Activated T-cell treated with anti-CD3 and anti-CD28 coated beads, Interleukin-2, amount 50 U/mL, for 72 hours (primary cell): Measurements from ENCODE around the gene EPB41L4B. TPM values are rescaled to one million over a fixed set of nuclear protein-coding genes. Genes with fewer than 3 reads are reported as not detected.
"Not testable (repeated sequence)": the region's sequence is repeated elsewhere in the genome, so short reads cannot be mapped to it uniquely, and the experiment has no call there.

Experiments
- ATAC-seq, 2 donors: fragments of 150-1000 bp; cut with Tn5 transposase; replicated peaks in 1 of 2; 2 replicates each; pipeline ENCODE4 v1.10.0; 2021; ENCODE audit warnings: moderate library complexity in 2 of 2, mild to moderate bottlenecking in 1 of 2
- DNase-seq, 2 donors: peaks; one replicate each; pipeline ENCODE4 v3.0.0; 2021 to 2022; ENCODE audit warnings: mixed read lengths in 1 of 2
- H3K27ac Mint-ChIP-seq: one replicate; pipeline ENCODE4 v1.8.0; 2022; ENCODE audit warnings: mild to moderate bottlenecking, moderate library complexity, mixed read lengths
- H3K27me3 Mint-ChIP-seq: one replicate; pipeline ENCODE4 v1.8.0; 2022; ENCODE audit warnings: low read depth, mixed read lengths
- H3K36me3 Mint-ChIP-seq, 2 donors: one replicate each; pipeline ENCODE4 v1.8.0; 2022; ENCODE audit warnings: mixed read lengths in 2 of 2, mild to moderate bottlenecking in 1 of 2; ENCODE audit not compliant: insufficient read depth in 2 of 2
- H3K4me1 Mint-ChIP-seq: one replicate; pipeline ENCODE4 v1.8.0; 2022; ENCODE audit warnings: low read depth, mixed read lengths
- H3K4me3 Mint-ChIP-seq, 2 donors: one replicate each; pipeline ENCODE4 v1.8.0; 2022; ENCODE audit warnings: mild to moderate bottlenecking in 2 of 2, mixed read lengths in 2 of 2, moderate library complexity in 2 of 2
- H3K9me3 Mint-ChIP-seq, 2 donors: one replicate each; pipeline ENCODE4 v1.8.0; 2022; ENCODE audit warnings: mixed read lengths in 2 of 2
- total RNA-seq, 2 donors: library from RNA; stranded (reverse); gene quantifications; one replicate each; pipeline ENCODE4 v1.2.3, GENCODE V29; 2022

EPB41L4B gene
- total RNA-seq, 2 donors from 2014 or later = 1.6 to 3.8 TPM

GRCh38 chr9:109303900-109304299 is 17.0 kb downstream of the EPB41L4B start:
- no peak for ATAC-seq

GRCh38 chr9:109302606-109303005 is 18.3 kb downstream of the EPB41L4B start:
- no peaks in the 10 kb centered on the region for H3K36me3 Mint-ChIP-seq
- ATAC-seq (no peak), DNase-seq (no peak)
- H3K27me3 Mint-ChIP-seq = peaks cover 36% of the 10 kb centered on the region
- H3K27ac Mint-ChIP-seq = no peak overlapping the region
- no peaks in the 10 kb centered on the region for H3K4me1 Mint-ChIP-seq
- no peak overlapping the region for H3K4me3 Mint-ChIP-seq
- H3K9me3 Mint-ChIP-seq = no peaks in the 10 kb centered on the region

More at GRCh38 chr9:109303900-109304299, 17.0 kb downstream of the EPB41L4B start:
- Mint-ChIP-seq H3K36me3 (no peaks in the 10 kb centered on the region), H3K27me3 (peaks cover 45% of the 10 kb centered on the region), H3K9me3 (no peaks in the 10 kb centered on the region), H3K4me1 (no peaks in the 10 kb centered on the region), H3K4me3 (no peak overlapping the region), H3K27ac (no peak overlapping the region)
- no peak for DNase-seq

- no peak for DNase-seq
- no peak overlapping the region for H3K4me3 Mint-ChIP-seq
- H3K9me3 Mint-ChIP-seq = no peaks in the 10 kb centered on the region
- no peaks in the 10 kb centered on the region for H3K36me3 Mint-ChIP-seq
- no peak for ATAC-seq
- H3K27ac Mint-ChIP-seq = no peak overlapping the region
- H3K27me3 Mint-ChIP-seq = peaks cover 48% of the 10 kb centered on the region
- H3K4me1 Mint-ChIP-seq = peaks cover 2% of the 10 kb centered on the region
Observed at GRCh38 chr9:109301012-109301411, 19.8 kb downstream of the EPB41L4B start.

- Mint-ChIP-seq H3K4me3 (no peak overlapping the region), H3K27me3 (peaks cover 52% of the 10 kb centered on the region), H3K9me3 (no peaks in the 10 kb centered on the region), H3K4me1 (peaks cover 13% of the 10 kb centered on the region), H3K27ac (no peak overlapping the region), H3K36me3 (no peaks in the 10 kb centered on the region)
- ATAC-seq (no peak), DNase-seq (no peak)
Observed at GRCh38 chr9:109299891-109300290, 21.0 kb downstream of the EPB41L4B start.

GRCh38 chr9:109297899-109298298 is 23.0 kb downstream of the EPB41L4B start:
- peaks cover 45% of the 10 kb centered on the region for H3K27me3 Mint-ChIP-seq
- no peaks in the 10 kb centered on the region for H3K36me3 Mint-ChIP-seq
- peaks cover 13% of the 10 kb centered on the region for H3K4me1 Mint-ChIP-seq
- DNase-seq (no peak), ATAC-seq (no peak)
- H3K4me3 Mint-ChIP-seq = no peak overlapping the region
- H3K9me3 Mint-ChIP-seq = no peaks in the 10 kb centered on the region
- no peak overlapping the region for H3K27ac Mint-ChIP-seq

- DNase-seq (no peak), ATAC-seq (no peak)
- H3K4me1 Mint-ChIP-seq = peaks cover 13% of the 10 kb centered on the region
- peak overlapping the region in 1 of 2 donors; percentile 4 for H3K4me3 Mint-ChIP-seq
- H3K9me3 Mint-ChIP-seq = no peaks in the 10 kb centered on the region
- no peak overlapping the region for H3K27ac Mint-ChIP-seq
- no peaks in the 10 kb centered on the region for H3K36me3 Mint-ChIP-seq
- H3K27me3 Mint-ChIP-seq = peaks cover 33% of the 10 kb centered on the region
Observed at GRCh38 chr9:109295221-109296130, 25.4 kb downstream of the EPB41L4B start.

GRCh38 chr9:109290385-109290784 is 30.5 kb downstream of the EPB41L4B start:
- no peak for DNase-seq
- Mint-ChIP-seq H3K27me3 (peaks cover 5% of the 10 kb centered on the region), H3K4me1 (peaks cover 5% of the 10 kb centered on the region), H3K4me3 (no peak overlapping the region), H3K9me3 (no peaks in the 10 kb centered on the region), H3K36me3 (no peaks in the 10 kb centered on the region), H3K27ac (no peak overlapping the region)
- no peak for ATAC-seq

GRCh38 chr9:109289931-109290330 is 30.9 kb downstream of the EPB41L4B start:
- H3K36me3 Mint-ChIP-seq = no peaks in the 10 kb centered on the region
- no peaks in the 10 kb centered on the region for H3K9me3 Mint-ChIP-seq
- H3K27me3 Mint-ChIP-seq = peaks cover 5% of the 10 kb centered on the region
- no peak overlapping the region for H3K27ac Mint-ChIP-seq
- H3K4me1 Mint-ChIP-seq = peaks cover under 1% of the 10 kb centered on the region
- no peak for ATAC-seq
- DNase-seq = no peak
- H3K4me3 Mint-ChIP-seq = no peak overlapping the region

- no peaks in the 10 kb centered on the region for H3K36me3 Mint-ChIP-seq
- no peaks in the 10 kb centered on the region for H3K9me3 Mint-ChIP-seq
- no peak overlapping the region for H3K27ac Mint-ChIP-seq
- no peak for DNase-seq
- H3K4me1 Mint-ChIP-seq = no peaks in the 10 kb centered on the region
- ATAC-seq = no peak
- H3K27me3 Mint-ChIP-seq = peaks cover 5% of the 10 kb centered on the region
- H3K4me3 Mint-ChIP-seq = no peak overlapping the region
Observed at GRCh38 chr9:109289186-109289585, 31.7 kb downstream of the EPB41L4B start.

- H3K9me3 Mint-ChIP-seq = no peaks in the 10 kb centered on the region
Observed at GRCh38 chr9:109286981-109287380, 33.9 kb downstream of the EPB41L4B start.

GRCh38 chr9:109286571-109286977 is 34.3 kb downstream of the EPB41L4B start:
- no peak overlapping the region for H3K27ac Mint-ChIP-seq
- H3K27me3 Mint-ChIP-seq = peaks cover 13% of the 10 kb centered on the region
- no peak overlapping the region for H3K4me3 Mint-ChIP-seq
- H3K4me1 Mint-ChIP-seq = no peaks in the 10 kb centered on the region
- H3K36me3 Mint-ChIP-seq = no peaks in the 10 kb centered on the region
- no peaks in the 10 kb centered on the region for H3K9me3 Mint-ChIP-seq
- ATAC-seq = no peak
- DNase-seq = no peak

More at GRCh38 chr9:109286981-109287380, 33.9 kb downstream of the EPB41L4B start:
- Mint-ChIP-seq H3K27me3 (peaks cover 16% of the 10 kb centered on the region), H3K4me1 (no peaks in the 10 kb centered on the region), H3K4me3 (no peak overlapping the region), H3K27ac (no peak overlapping the region), H3K36me3 (no peaks in the 10 kb centered on the region)
- no peak for DNase-seq
- no peak for ATAC-seq

GRCh38 chr9:109283672-109284071 is 37.2 kb downstream of the EPB41L4B start:
- H3K27me3 Mint-ChIP-seq = peaks cover 16% of the 10 kb centered on the region
- not testable (repeated sequence) for H3K4me1 Mint-ChIP-seq, H3K36me3 Mint-ChIP-seq, ATAC-seq, H3K4me3 Mint-ChIP-seq, DNase-seq, H3K27ac Mint-ChIP-seq, H3K9me3 Mint-ChIP-seq

GRCh38 chr9:109283012-109283411 is 37.8 kb downstream of the EPB41L4B start:
- no peak overlapping the region for H3K4me3 Mint-ChIP-seq
- ATAC-seq (no peak), DNase-seq (no peak)
- H3K27me3 Mint-ChIP-seq = peaks cover 16% of the 10 kb centered on the region
- H3K9me3 Mint-ChIP-seq = no peaks in the 10 kb centered on the region
- H3K36me3 Mint-ChIP-seq = no peaks in the 10 kb centered on the region
- no peaks in the 10 kb centered on the region for H3K4me1 Mint-ChIP-seq
- H3K27ac Mint-ChIP-seq = no peak overlapping the region

GRCh38 chr9:109282302-109282701 is 38.6 kb downstream of the EPB41L4B start:
- no peak for DNase-seq
- Mint-ChIP-seq H3K4me3 (no peak overlapping the region), H3K4me1 (no peaks in the 10 kb centered on the region), H3K27ac (no peak overlapping the region), H3K9me3 (no peaks in the 10 kb centered on the region), H3K36me3 (no peaks in the 10 kb centered on the region), H3K27me3 (peaks cover 22% of the 10 kb centered on the region)
- ATAC-seq = no peak
